Gastroesophageal sphincter (tissue), 3 donors: Measurements from ENCODE around the gene KRTAP5-6.

Experiments used
- CTCF ChIP-seq, 4 experiments: fragments of 200-600 bp in 2 of 4; fragments of 450-650 bp in 2 of 4; sonication (generic) in 1 of 4; IDR thresholded peaks; one replicate each; pipeline ENCODE4 v1.5.1; 2017 to 2019; ENCODE audit warnings: antibody characterized with exemption in 4 of 4, mild to moderate bottlenecking in 2 of 4, moderate library complexity in 2 of 4
- POLR2A ChIP-seq, 2 donors: fragments of 450-650 bp; IDR thresholded peaks; one replicate each; pipeline ENCODE4 v1.6.1; 2017; ENCODE audit warnings: antibody characterized with exemption in 2 of 2, mild to moderate bottlenecking in 2 of 2, moderate library complexity in 1 of 2
- POLR2AphosphoS5 ChIP-seq: sonication (generic); formaldehyde crosslinking; IDR thresholded peaks from one replicate; pipeline ENCODE4 v1.6.1; 2017; ENCODE audit warnings: antibody characterized with exemption

GRCh38 chr11:1650918-1651262 is 46.1 kb upstream of the KRTAP5-6 start:
- no peak for TF ChIP-seq CTCF (IDR thresholded peaks at IDR 0.05)
- TF ChIP-seq POLR2A (IDR thresholded peaks at IDR 0.05) = no peak
- no peak for TF ChIP-seq POLR2AphosphoS5
